H9 (cell line): Measurements from ENCODE around the gene SLC39A8. TPM values are rescaled to one million over a fixed set of nuclear protein-coding genes. Genes with fewer than 3 reads are reported as not detected.

ENCODE experiments used
- DNase-seq: peaks from one replicate; pipeline ENCODE4 v3.0.0-alpha.2; 2017
- H2AFZ ChIP-seq: one replicate; pipeline ENCODE4 v1.6.1; 2013; ENCODE audit warnings: mild to moderate bottlenecking, low read length, control low read depth, moderate library complexity
- H2AK5ac ChIP-seq: 2 replicates; pipeline ENCODE4 v1.6.1; 2013; ENCODE audit warnings: low read length, control low read depth, mixed read lengths; ENCODE audit not compliant: insufficient read length
- H2BK120ac ChIP-seq: one replicate; pipeline ENCODE4 v1.6.1; 2013; ENCODE audit warnings: low read depth, mild to moderate bottlenecking, low read length, control low read depth, inconsistent platforms; ENCODE audit not compliant: poor library complexity, severe bottlenecking
- H2BK12ac ChIP-seq: 2 replicates; pipeline ENCODE4 v1.6.1; 2013; ENCODE audit warnings: low read length, control low read depth, mixed read lengths, low read depth; ENCODE audit not compliant: insufficient read length
- H2BK15ac ChIP-seq: 2 replicates; pipeline ENCODE4 v1.6.1; 2013; ENCODE audit warnings: low read depth, low read length, control low read depth
- H2BK20ac ChIP-seq: one replicate; pipeline ENCODE4 v1.6.1; 2013; ENCODE audit warnings: low read depth, mild to moderate bottlenecking, low read length, control low read depth, inconsistent platforms; ENCODE audit not compliant: poor library complexity, severe bottlenecking
- H2BK5ac ChIP-seq: 2 replicates; pipeline ENCODE4 v1.6.1; 2013; ENCODE audit warnings: low read length, control low read depth, mixed read lengths; ENCODE audit not compliant: insufficient read length
- H3K14ac ChIP-seq: 2 replicates; pipeline ENCODE4 v1.6.1; 2013; ENCODE audit warnings: low read length, control low read depth; ENCODE audit not compliant: insufficient read depth
- H3K18ac ChIP-seq: 2 replicates; pipeline ENCODE4 v1.6.1; 2013; ENCODE audit warnings: low read depth, mild to moderate bottlenecking, mixed read lengths, low read length, control low read depth; ENCODE audit not compliant: insufficient read length
- H3K23ac ChIP-seq: 2 replicates; pipeline ENCODE4 v1.6.1; 2013; ENCODE audit warnings: low read length, control low read depth, mixed read lengths, low read depth; ENCODE audit not compliant: insufficient read length
- H3K23me2 ChIP-seq: 2 replicates; pipeline ENCODE4 v1.6.1; 2013; ENCODE audit warnings: low read depth, mild to moderate bottlenecking, mixed read lengths, low read length, control low read depth; ENCODE audit not compliant: insufficient read length, poor library complexity, severe bottlenecking
- H3K27ac ChIP-seq: 2 replicates; pipeline ENCODE4 v1.5.1; 2013; ENCODE audit warnings: low read length, control low read depth, mixed read lengths, low read depth; ENCODE audit not compliant: insufficient read length
- H3K27me3 ChIP-seq: 2 replicates; pipeline ENCODE4 v1.6.1; 2013; ENCODE audit warnings: low read length, control low read depth, inconsistent platforms; ENCODE audit not compliant: insufficient read depth
- H3K4ac ChIP-seq: 2 replicates; pipeline ENCODE4 v1.6.1; 2013; ENCODE audit warnings: low read depth, mild to moderate bottlenecking, control low read depth, inconsistent platforms, low read length, moderate library complexity
- H3K4me1 ChIP-seq: 2 replicates; pipeline ENCODE4 v1.6.1; 2013; ENCODE audit warnings: low read length, control low read depth, inconsistent platforms; ENCODE audit not compliant: insufficient read depth
- H3K4me2 ChIP-seq: 2 replicates; pipeline ENCODE4 v1.6.1; 2013; ENCODE audit warnings: low read length, control low read depth, mixed read lengths; ENCODE audit not compliant: insufficient read length, insufficient read depth
- H3K56ac ChIP-seq: 2 replicates; pipeline ENCODE4 v1.6.1; 2013; ENCODE audit warnings: low read depth, mild to moderate bottlenecking, mixed read lengths, low read length, control low read depth; ENCODE audit not compliant: insufficient read length
- H3K79me1 ChIP-seq: 2 replicates; pipeline ENCODE4 v1.6.1; 2013; ENCODE audit warnings: low read depth, mild to moderate bottlenecking, moderate library complexity, low read length, control low read depth, inconsistent platforms; ENCODE audit not compliant: insufficient read depth, poor library complexity, severe bottlenecking
- H3K79me2 ChIP-seq: 2 replicates; pipeline ENCODE4 v1.6.1; 2013; ENCODE audit warnings: low read length, control low read depth, inconsistent platforms; ENCODE audit not compliant: insufficient read depth
- H3K9ac ChIP-seq: 2 replicates; pipeline ENCODE4 v1.6.1; 2013; ENCODE audit warnings: low read length, control low read depth, mixed read lengths; ENCODE audit not compliant: insufficient read length; ENCODE audit errors: extremely low read depth
- H3K9me3 ChIP-seq: one replicate; pipeline ENCODE4 v1.6.1; 2013; ENCODE audit warnings: low read depth, low read length, inconsistent platforms; ENCODE audit not compliant: control insufficient read depth
- H3T11ph ChIP-seq: one replicate; pipeline ENCODE4 v1.6.1; 2013; ENCODE audit warnings: mild to moderate bottlenecking, low read length, control low read depth, inconsistent platforms
- H4K20me1 ChIP-seq: one replicate; pipeline ENCODE4 v1.6.1; 2013; ENCODE audit not compliant: control insufficient read depth, insufficient read length, insufficient read depth
- H4K5ac ChIP-seq: 2 replicates; pipeline ENCODE4 v1.6.1; 2013; ENCODE audit warnings: low read depth, mild to moderate bottlenecking, mixed read lengths, low read length, control low read depth; ENCODE audit not compliant: insufficient read length
- H4K8ac ChIP-seq: replicated peaks from 2 replicates; pipeline ENCODE4 v1.6.1; 2013; ENCODE audit warnings: low read length, control low read depth, mixed read lengths, low read depth; ENCODE audit not compliant: insufficient read length
- H4K91ac ChIP-seq: 2 replicates; pipeline ENCODE4 v1.6.1; 2013; ENCODE audit warnings: low read depth, mild to moderate bottlenecking, moderate library complexity, mixed read lengths, low read length, control low read depth; ENCODE audit not compliant: insufficient read length
- H3K27ac Mint-ChIP-seq, 3 experiments: 2 replicates in 2 of 3; 3 replicates in 1 of 3; pipeline ENCODE4 v1.8.0; 2020 to 2021; ENCODE audit warnings: mixed read lengths in 3 of 3, mild to moderate bottlenecking in 1 of 3, moderate library complexity in 1 of 3
- H3K27me3 Mint-ChIP-seq: 2 replicates; pipeline ENCODE4 v1.8.0; 2021; ENCODE audit warnings: low read depth, mild to moderate bottlenecking, moderate library complexity, mixed read lengths
- H3K36me3 Mint-ChIP-seq, 3 experiments: 2 replicates in 2 of 3; 3 replicates in 1 of 3; pipeline ENCODE4 v1.8.0; 2020 to 2021; ENCODE audit warnings: low read depth in 3 of 3, mixed read lengths in 3 of 3; ENCODE audit not compliant: insufficient read depth in 1 of 3
- H3K4me1 Mint-ChIP-seq, 2 experiments: 2 replicates each; pipeline ENCODE4 v1.8.0; 2020; ENCODE audit warnings: mixed read lengths in 2 of 2
- H3K4me3 Mint-ChIP-seq, 2 experiments: 2 replicates in 1 of 2; 3 replicates in 1 of 2; pipeline ENCODE4 v1.8.0; 2020 to 2021; ENCODE audit warnings: mild to moderate bottlenecking in 2 of 2, mixed read lengths in 2 of 2, moderate library complexity in 1 of 2
- H3K9me3 Mint-ChIP-seq, 2 experiments: 2 replicates in 1 of 2; 3 replicates in 1 of 2; pipeline ENCODE4 v1.8.0; 2020; ENCODE audit warnings: mild to moderate bottlenecking in 2 of 2, mixed read lengths in 2 of 2, moderate library complexity in 1 of 2
- WGBS: extraction: QIAGEN DNeasy Blood & Tissue Kit; methylation state at CpG from one replicate; pipeline ENCODE4 v1.1.7; 2013; ENCODE audit warnings: missing lambda C conversion rate, low lambda C conversion rate, mixed read lengths; ENCODE audit not compliant: insufficient read length; ENCODE audit errors: extremely low coverage; 5-methylcytosine and 5-hydroxymethylcytosine counted together
- total RNA-seq: library from RNA; stranded (reverse); gene quantifications from 2 replicates; pipeline ENCODE4 v1.2.1, GENCODE V29; 2021
- TF ChIP-seq, protein P1 (sequence below): fragments of 200-600 bp; sonication (generic); conservative IDR thresholded peaks from 3 replicates; pipeline ENCODE4 v1.8.0; 2021; ENCODE audit warnings: antibody characterized with exemption, mild to moderate bottlenecking

Gene SLC39A8
- total RNA-seq, 1 experiment from 2014 or later: 11.0 TPM

DNA sequence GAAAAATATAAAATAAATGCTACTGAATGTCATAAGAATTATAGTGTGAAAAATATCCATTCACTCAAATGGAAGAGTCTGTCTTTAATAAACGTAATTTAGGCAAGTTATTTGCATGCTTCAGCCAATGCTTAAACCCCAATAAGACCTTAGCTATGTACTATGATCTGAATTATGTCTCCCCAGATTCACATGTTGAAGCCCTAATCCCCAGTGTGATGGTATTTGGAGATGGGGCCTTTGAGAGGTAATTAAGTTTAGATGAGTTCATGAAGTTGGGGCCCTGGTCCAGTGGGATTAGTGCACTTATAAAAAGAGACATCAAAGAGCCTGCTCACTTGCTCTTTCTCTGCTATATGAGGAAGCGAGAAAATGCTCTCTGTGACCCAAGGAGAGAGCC, 28.7 kb downstream of the SLC39A8 start:
- no peaks in the 10 kb centered on the region for H3K9me3 ChIP-seq
- DNase-seq: no peak
- H3K4me1 Mint-ChIP-seq: peaks cover 27 to 34% of the 10 kb centered on the region in 2 experiments

More for the DNA sequence above, 28.7 kb downstream of the SLC39A8 start:
- Histone ChIP-seq H2BK20ac (no peak overlapping the region), H3K4ac (no peak overlapping the region), H4K5ac (no peak overlapping the region), H2BK120ac (no peak overlapping the region), H3K27ac (no peak overlapping the region), H4K8ac (no peak overlapping the region), H3K9ac (no peak overlapping the region), H2BK15ac (no peak overlapping the region), H3K79me2 (no peaks in the 10 kb centered on the region), H3K14ac (no peak overlapping the region), H3K4me2 (no peak overlapping the region), H3K27me3 (no peaks in the 10 kb centered on the region), H3K18ac (no peak overlapping the region), H2BK12ac (no peak overlapping the region), H3K23me2 (no peaks in the 10 kb centered on the region), H3K23ac (no peak overlapping the region), H4K20me1 (no peaks in the 10 kb centered on the region), H3K56ac (no peak overlapping the region), H3T11ph (no peak overlapping the region), H2BK5ac (no peak overlapping the region), H4K91ac (no peak overlapping the region), H2AK5ac (no peak overlapping the region), H3K4me1 (peaks cover 4% of the 10 kb centered on the region), H3K79me1 (no peaks in the 10 kb centered on the region), H2AFZ (no peak overlapping the region)
- Mint-ChIP-seq H3K27ac (no peak overlapping the region), H3K36me3 (no peaks in the 10 kb centered on the region; a peak in 1 of 7 replicates), H3K27me3 (no peaks in the 10 kb centered on the region), H3K4me3 (no peak overlapping the region), H3K9me3 (0 out of 5 replicates have a peak, but pooled peaks cover 0 to 2% of the 10 kb centered on the region in 2 experiments)
- WGBS: no CpG with 5 or more reads among the region's 2 CpGs
- TF ChIP-seq, protein P1, sequence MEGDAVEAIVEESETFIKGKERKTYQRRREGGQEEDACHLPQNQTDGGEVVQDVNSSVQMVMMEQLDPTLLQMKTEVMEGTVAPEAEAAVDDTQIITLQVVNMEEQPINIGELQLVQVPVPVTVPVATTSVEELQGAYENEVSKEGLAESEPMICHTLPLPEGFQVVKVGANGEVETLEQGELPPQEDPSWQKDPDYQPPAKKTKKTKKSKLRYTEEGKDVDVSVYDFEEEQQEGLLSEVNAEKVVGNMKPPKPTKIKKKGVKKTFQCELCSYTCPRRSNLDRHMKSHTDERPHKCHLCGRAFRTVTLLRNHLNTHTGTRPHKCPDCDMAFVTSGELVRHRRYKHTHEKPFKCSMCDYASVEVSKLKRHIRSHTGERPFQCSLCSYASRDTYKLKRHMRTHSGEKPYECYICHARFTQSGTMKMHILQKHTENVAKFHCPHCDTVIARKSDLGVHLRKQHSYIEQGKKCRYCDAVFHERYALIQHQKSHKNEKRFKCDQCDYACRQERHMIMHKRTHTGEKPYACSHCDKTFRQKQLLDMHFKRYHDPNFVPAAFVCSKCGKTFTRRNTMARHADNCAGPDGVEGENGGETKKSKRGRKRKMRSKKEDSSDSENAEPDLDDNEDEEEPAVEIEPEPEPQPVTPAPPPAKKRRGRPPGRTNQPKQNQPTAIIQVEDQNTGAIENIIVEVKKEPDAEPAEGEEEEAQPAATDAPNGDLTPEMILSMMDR: no peak
